T follicular helper cell (primary cell): ENCODE data around the gene SHISA4.
"Not testable (repeated sequence)": the region's sequence is repeated elsewhere in the genome, so short reads cannot be mapped to it uniquely, and the experiment has no call there.

Experiments used
- DNase-seq: peaks from one replicate; pipeline ENCODE4 v3.0.0-alpha.2; 2020; ENCODE audit warnings: low read depth

Gene SHISA4

GRCh38 chr1:201928266-201928665 is 39.6 kb downstream of the SHISA4 start:
- DNase-seq, result no peak

GRCh38 chr1:201930137-201930536 is 41.4 kb downstream of the SHISA4 start:
- no peak for DNase-seq

- no peak for DNase-seq
Measured at GRCh38 chr1:201930803-201931202, 42.1 kb downstream of the SHISA4 start.

GRCh38 chr1:201933840-201934430 is 45.2 kb downstream of the SHISA4 start:
- no peak for DNase-seq

GRCh38 chr1:201937624-201938213 is 49.0 kb downstream of the SHISA4 start:
- no peak for DNase-seq

GRCh38 chr1:201938440-201939035 is 49.8 kb downstream of the SHISA4 start:
- DNase-seq, result no peak

GRCh38 chr1:201939148-201939547 is 50.5 kb downstream of the SHISA4 start:
- DNase-seq, result no peak

- DNase-seq, result no peak
Measured at GRCh38 chr1:201939574-201939973, 50.9 kb downstream of the SHISA4 start.

GRCh38 chr1:201940316-201940715 is 51.6 kb downstream of the SHISA4 start:
- not testable (repeated sequence) for DNase-seq

- no peak for DNase-seq
Measured at GRCh38 chr1:201941420-201942128, 52.9 kb downstream of the SHISA4 start.

GRCh38 chr1:201942129-201942495 is 53.4 kb downstream of the SHISA4 start:
- DNase-seq, result no peak
